COLO668 (cell line): ENCODE results near the gene EFEMP1.

Source experiments
- DNase-seq: peaks from one replicate; lab custom pipeline; 2025; ENCODE audit not compliant: unreplicated experiment; lab: John Stamatoyannopoulos, UW

EFEMP1 gene

DNA sequence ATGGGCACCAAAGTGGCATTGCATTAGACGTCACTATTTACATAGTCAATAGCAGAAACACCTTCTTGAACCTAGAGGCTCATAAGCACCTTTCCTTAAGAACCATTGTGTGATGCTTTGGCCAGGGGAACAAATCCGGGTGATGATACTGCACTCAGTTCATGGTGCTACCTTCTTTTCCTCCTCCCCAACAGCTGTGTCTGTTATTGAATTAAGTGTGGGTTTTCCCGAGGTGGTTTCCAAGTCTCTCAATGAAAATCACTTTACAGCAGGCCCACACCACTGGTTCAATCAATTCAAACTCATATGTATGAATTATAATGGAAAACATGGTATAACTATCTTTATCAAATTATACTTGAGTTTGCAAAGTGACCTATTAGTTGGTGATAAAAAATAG is 9.3 kb upstream of the EFEMP1 start:
- no peak for DNase-seq

DNA sequence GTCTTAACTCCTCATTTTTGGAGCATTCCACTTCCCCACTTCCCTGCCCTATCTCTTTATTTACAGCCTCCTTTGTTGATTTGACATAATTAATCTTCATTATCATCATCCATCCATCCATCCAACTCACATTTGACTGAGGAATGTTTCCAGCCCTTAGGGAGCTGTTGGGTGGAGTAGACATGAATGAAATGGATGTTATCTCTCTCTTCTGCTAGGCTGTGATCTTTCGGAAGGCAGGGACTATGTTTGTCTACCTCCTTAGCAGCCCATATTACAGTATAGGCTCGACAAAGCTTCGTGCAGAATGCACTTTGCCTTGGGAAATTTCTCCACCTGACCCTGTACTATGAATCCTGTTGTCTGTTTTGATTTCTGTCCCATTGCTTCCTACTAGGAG is 7.7 kb upstream of the EFEMP1 start:
- DNase-seq, result no peak

DNA sequence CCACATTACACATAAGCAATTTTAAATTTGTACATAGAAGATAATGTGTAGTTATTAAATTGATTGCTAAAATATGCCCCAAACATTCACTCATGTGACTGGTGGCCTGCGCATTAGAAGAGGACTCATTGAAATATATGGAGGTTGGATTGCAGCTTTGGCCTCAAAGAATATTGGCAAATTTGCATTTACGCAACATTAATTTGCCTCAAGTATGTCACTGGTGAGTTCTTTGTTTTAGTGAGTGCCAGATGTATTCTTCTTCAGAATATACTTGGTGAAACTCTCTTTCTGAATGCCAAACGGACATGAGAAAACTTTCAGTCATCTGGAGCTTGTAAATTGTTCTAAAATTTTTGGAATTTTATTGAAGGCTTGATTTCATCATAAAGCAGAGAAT is 5.9 kb upstream of the EFEMP1 start:
- no peak for DNase-seq

DNA sequence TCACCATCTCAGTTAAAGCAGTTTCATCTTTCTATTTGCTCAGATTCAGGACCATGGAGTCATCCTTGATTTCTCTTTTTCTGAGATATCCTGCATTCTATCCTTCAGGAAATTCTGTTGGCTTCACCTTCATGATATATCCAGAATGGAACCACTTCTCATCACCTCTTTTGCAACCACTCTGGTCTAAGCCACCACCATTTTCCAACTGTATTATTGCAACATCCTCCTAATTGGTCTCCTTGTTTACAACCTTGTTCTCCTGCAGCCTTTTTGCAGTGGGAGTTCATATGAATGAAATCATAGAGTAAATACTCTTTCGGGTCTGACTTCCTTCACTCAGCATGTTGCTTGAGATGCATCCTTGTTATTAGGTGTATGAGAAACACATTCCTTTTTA is 3.4 kb upstream of the EFEMP1 start:
- no peak for DNase-seq

DNA sequence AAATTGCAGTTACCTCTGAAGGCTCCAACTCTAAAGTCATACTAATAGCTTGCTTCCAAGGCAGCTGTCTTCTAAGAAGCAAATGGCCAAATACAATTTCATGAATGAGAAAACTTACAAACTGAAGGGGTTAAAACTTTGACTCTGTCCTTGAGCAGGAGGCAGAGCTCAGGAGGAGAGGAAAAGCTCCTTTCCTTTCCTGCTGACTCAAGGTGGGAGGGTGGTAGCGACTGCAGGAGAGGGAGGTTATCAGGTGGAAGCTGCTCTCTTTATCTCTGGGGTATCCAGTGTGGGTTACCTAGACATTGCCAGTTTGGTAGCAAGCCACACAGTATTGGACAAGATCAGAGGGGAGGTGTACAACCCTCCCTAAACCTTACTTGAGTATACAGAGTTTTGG is 2.7 kb upstream of the EFEMP1 start:
- DNase-seq, result no peak

DNA sequence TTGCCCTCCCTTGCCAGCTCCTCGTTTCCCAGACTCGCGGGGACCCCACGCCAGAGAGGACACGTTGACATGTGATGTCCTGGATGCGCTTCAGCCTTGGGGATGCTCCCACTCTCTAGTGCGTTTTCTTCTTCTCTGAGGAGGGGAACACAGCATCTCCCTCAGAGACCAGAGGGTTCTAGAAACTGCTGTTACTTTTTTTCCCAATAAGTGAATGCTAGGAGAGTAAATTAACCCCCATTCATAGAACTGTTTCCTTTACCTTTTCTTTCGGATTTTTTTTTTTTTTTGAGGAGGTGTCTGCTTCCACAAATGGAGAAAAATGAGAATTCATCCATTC is 370 bp upstream of the EFEMP1 start:
- no peak for DNase-seq

DNA sequence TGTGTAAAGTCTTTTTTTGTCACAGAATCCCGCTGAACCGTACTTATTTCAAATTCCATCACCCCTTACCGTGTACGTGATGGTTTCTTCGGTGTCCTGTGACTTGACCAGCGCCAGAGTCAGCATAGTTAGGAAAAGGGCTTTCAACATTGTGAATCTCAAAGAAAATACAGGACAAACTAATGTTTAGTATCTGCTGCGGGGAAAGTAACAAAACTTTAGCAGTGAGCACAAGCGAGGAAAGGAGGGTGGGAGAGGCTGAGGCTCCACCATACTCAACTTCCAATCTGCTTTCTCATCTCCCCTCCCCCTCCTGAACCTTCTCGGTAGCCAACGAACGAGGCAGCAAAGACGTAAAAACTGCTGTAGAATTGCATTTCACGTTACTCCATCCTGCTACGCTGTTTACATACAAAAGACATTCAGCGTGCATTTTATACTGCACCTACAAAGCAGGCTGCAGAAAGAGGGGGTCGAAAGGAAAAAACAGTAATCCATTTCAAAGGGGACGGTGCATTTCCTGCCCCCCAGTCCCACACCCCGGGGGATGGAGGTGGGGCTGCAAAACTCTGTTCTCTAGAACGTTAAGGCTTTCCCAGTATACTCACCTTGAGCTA is 1.2 kb downstream of the EFEMP1 start:
- DNase-seq, result no peak

DNA sequence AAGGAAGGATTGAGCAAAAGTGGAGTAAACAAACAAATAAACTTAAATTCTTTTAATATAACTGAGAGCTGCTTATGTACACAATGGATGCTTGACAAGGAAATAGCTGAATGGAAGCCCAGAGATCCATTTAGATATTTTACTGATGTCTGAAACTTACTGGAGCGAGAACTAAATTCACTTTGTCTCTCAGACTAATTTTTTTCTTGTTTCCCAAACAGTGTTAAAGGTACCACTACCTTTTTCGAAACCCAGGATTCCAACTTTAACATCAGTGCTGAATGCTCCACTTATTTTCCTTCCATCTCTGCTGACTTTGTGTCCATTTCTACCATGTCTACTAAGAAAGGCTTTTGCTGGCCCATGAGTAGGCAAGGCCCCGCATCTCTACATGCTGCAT is 4.0 kb downstream of the EFEMP1 start:
- no peak for DNase-seq

DNA sequence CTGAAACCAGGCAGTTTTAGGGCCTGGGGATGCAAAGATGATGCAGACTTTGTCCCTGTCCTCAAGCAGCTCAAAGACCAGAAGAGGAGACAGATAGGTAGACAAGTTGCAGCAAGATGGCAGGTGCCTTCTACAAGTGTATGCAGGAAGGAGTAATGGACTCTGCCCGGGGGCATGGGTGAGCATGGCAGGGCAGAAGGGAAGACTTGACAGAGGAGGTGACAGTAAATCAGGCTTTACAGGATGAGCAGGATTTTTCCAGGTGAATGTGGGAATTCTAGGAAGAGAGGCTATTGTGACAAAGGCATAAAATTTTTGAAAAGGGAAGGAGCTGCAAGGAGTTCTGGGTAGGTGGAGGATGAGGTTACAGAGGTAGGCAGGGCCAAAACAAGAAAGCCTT is 4.7 kb downstream of the EFEMP1 start:
- no peak for DNase-seq

DNA sequence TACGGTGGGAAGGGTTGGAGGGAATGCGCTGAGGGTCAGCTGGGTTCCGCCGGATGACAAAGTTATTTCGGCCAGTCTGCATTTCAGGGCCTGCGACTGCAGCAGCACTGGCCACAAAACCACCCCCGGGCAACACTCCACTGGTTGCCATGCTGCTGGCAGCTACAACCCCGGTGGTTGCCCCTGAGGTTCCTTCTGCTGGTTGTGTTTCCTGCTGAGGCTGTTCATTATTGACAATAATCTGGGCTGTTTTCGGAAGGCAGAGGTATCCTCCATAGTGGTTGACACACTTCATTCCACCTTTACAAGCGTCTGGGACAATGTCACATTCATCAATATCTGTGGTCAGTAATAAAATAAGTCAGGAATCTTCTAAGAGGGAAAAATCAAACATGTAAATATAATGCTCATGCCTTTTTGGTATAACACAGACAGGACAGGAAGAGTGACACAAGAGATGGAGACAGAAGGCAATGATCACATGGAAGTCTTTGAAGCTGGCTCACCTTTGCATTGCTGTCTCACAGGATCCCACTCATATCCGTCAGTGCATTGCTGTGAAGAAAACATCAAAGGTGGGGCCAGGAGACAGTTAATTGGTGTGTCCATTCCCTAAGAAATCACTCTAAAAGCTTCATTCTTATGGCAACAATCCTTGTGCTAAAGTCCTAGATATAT is 5.7 kb downstream of the EFEMP1 start:
- no peak for DNase-seq

DNA sequence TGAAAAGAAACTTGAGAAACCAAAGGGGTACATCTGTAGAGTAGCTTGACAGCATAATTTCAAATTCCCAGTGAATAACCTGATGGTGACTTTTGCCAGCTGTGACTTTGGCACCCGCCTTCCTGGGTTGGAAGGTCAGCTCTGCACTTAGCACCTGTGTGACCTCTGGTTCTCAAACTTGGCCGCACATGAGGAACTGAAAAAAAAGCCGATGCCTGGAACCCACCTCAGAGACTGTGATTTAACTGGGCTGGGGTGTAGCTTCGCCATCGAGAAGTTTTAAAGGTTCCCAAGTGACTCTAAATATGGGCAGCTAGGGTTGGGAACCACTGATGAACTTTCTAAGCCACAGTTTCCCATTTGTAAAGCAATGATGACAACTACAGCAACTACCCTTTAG is 6.5 kb downstream of the EFEMP1 start:
- DNase-seq, result no peak

DNA sequence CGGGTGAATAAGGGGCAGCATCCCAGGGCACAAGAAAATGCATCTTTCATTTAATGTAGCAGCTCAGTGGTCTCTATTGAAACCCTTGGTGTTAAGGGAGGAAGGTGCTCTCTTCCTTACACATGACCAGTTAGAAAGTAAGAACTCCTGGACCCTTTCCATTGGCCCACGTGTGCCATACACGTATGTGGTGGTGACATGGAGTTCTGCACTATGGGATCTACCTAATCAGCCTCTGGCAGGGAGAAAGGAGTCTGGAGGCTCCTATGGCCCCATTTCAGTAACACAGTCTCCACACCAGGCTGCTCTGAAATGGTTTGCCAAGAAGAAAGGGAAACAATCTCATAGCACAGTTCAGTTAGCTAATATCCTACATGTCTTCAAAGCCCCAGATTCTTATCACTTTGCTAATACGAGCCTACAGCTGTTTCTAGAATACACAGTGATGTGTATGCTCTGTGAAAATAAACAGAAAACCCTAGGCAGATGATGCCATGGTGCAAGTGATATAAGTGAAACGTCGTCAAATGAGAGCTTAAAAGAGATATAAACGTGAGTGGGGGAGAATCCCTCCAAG is 7.0 kb downstream of the EFEMP1 start:
- no peak for DNase-seq

DNA sequence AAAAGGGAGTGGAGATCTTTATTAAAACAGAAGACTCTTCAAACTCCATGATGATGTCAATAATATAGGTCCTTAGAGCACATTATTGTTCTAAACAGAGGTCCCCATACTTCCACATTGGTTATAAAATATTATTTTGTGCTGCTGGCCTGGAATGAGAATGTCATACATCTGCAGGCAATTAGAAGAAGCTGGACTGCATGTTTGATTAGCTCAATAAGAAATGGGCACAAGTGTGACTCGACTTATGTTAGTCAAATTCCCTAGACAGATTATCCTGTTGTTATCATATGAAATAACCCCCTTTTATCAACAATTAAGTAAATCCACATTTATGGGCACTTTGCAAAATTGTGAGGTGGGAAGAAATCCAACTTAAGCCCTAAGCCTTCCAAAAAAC is 8.8 kb downstream of the EFEMP1 start:
- no peak for DNase-seq

DNA sequence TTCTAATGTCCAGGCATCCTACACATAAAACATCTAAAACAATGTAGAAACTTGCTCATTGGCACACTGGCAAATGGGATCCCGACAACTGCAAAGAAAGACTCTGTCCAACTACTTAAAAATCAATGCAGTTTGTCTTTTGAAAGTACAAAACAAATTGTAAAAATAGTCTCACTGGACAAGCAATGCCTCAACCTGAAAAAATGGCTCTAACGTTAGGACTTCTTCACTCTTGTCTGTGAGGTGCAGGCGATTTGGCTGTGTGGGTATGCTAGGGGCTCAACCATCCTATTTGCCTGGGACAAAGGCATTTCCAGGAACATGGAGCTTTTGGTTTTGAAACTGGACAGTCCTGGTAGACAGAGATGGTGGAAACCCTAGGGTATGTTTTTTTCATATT is 10.7 kb downstream of the EFEMP1 start:
- DNase-seq, result no peak

DNA sequence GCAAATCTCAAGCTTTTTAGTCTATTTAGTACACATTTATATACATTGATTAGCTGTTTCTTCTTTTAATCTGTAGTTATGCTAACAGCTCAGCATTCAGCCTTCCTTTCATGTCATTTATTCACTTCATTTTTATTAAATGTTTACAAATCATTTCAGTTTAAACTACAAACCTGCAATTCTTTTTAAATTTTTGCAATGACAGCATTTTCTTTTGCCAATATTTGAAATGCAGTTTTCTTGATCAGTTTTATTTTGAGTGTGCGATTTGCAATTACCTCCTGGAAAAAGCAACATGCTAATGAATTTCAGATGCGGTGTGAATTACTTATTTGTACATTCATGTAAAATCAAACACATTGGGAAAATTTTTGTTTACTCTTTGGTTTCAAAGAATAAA is 13.5 kb downstream of the EFEMP1 start:
- DNase-seq, result no peak

DNA sequence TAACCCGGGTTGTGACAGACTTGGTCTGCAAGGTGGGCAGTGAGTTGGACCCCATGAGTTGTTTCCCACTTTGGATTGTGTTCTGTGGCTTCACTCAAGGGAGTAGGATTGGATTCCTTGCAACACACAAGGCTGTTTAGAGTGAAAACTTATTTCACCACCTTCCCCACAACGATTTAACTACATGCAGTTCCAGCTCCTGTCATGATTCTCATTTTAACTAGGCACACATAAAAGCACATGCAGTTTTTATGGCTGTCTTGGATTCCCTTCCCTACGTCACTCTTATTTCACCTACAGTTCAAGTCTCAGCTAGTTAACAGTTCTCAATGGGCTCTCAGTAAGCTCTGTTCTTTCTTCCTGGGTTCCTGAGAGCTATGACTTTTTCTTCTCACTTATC is 15.9 kb downstream of the EFEMP1 start:
- no peak for DNase-seq

DNA sequence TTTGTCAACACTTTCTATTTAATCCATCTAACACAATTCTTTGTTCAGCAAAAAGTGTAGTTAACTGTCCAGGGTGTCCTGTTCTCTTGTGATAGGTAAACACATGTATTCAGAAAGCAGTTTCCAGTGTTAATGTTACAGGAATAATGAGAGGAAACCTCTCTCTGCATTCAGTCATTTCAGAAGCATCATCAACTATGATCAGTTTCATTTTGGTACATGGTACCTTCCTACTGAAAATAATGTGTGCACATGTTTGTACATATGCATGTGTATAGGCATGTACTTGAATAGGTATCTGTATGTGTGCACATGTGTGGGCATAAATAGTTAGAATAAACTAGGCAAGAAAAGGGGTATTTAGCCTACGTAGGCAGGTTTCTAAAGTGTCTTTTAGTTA is 16.6 kb downstream of the EFEMP1 start:
- DNase-seq, result no peak

DNA sequence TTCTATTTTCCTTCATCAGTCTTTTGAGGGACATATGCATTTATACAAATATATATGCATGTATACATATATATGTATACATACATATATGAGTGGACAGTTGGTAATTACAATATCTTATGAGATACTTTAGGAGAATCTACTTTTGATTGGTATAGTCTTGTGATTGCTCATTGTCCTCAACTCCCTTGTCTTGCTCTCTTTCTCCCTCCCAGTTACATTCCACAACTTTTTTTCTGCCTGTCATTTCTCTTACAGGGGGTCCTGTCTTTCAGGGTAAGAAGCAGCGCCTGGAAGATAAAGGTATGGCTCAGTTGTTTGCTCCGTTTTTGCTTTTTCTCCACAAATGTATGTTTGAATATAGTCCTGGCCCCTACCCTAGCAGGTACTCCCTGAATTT is 19.9 kb downstream of the EFEMP1 start:
- DNase-seq, result no peak

DNA sequence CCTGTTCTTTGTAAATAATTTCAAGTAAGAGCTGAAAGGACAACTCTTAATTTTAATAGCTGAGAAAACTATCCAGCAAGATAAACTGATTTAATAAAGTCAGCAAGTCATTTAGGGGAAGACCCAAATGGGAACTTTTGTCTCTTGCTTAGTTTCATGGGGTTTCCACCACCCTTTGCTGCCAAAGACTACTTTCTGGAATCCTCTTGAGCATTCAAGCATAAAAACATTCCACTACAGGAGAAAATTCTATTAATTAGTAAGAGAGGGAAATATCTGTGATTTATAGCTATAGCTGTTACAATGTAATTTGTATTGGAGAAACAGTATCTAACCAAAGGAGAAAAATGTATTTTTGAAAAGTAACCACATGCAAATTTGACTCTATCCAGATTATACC is 20.6 kb downstream of the EFEMP1 start:
- no peak for DNase-seq

DNA sequence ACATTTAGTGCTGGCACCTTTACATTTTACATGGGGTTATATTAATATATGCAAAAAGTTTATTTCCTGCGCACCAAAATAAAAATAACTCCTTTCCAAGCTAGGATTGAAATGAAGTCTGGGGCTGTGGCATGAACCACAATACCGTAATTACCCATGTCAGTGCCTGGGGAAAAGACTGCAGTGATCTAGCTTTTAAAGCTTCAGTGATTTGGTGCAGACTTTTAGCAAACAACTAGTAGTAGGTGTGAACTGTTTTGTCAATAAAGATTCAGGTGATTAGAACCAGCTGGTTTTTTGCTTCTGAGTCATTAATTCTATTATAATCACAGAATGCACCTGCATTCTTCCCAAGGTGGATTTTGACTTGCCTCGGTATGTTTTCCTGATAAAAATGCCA is 21.2 kb downstream of the EFEMP1 start:
- no peak for DNase-seq

DNA sequence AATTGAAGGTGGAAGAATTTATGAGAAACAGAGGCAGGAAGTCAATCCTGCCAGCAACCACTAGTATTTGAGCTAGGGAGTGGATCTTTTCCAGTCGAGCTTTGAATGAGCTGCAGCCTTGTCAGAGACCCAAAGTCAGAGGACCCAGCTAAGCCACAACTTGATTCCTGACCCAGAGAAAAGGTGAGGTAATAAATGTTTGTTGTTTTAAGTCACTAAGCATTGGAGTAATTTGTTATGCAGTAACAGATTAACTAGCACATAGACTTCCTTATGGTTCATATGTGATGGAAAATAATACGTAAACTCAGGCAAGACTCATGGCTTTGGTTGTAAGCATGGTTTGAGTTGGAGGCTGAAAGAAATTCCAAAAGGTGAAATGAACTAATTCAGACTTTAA is 21.6 kb downstream of the EFEMP1 start:
- DNase-seq, result no peak

DNA sequence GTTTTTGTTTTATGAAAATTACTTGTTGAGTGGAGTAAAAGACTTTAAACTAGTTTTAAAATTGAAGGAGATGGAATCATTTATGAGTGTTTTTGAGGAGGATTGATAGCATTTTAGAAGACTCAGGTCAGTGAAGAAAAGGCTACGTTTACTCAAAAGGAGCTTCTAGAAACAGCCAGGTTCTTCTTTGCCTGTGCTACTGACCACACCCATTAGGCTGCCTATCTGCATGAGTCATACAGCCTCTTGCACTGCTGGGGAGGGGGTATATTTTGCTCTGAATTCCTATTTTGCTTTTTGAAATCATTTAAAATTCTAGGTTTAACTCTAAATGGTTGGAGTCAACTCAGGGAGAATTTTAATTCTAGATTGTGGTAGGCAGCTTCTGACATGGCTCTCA is 22.3 kb downstream of the EFEMP1 start:
- DNase-seq, result no peak

DNA sequence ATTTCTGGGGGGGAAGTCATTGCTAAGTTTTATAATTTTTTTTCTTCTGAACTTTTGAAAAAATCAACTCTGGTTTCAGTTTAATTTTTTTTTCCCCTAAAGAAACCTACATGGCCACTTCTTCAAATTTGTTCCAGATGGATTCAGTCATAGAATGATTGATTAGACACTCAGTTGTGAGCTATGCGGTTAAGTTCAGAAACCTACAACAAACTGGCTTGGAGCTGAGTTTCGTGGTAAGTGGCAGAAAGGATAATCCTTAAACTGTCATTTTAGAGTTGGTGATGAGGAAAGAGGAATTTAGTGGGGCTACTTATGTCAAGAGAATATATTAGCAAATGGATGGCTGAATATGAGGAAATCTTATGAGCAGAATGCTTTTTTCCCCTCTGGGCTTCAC is 23.7 kb downstream of the EFEMP1 start:
- no peak for DNase-seq
